NCI-H69 (cell line): ENCODE data around the gene IL31.
"Not testable (repeated sequence)": the region's sequence is repeated elsewhere in the genome, so short reads cannot be mapped to it uniquely, and the experiment has no call there.

ENCODE experiments used
- DNase-seq: peaks from one replicate; lab custom pipeline; 2025; lab: John Stamatoyannopoulos, UW

Gene IL31

GRCh38 chr12:122192441-122192840, 18.4 kb upstream of the IL31 start:
- DNase-seq = no peak

- peak; percentile 73 for DNase-seq
Observed at GRCh38 chr12:122190842-122191668, 17.0 kb upstream of the IL31 start.

- no peak for DNase-seq
Observed at GRCh38 chr12:122189626-122190475, 15.8 kb upstream of the IL31 start.

GRCh38 chr12:122187466-122187865, 13.4 kb upstream of the IL31 start:
- no peak for DNase-seq

- no peak for DNase-seq
Observed at GRCh38 chr12:122185494-122186082, 11.6 kb upstream of the IL31 start.

GRCh38 chr12:122185079-122185478, 11.1 kb upstream of the IL31 start:
- DNase-seq = no peak

- DNase-seq = no peak
Observed at GRCh38 chr12:122184517-122184916, 10.5 kb upstream of the IL31 start.

GRCh38 chr12:122183588-122183940, 9.5 kb upstream of the IL31 start:
- DNase-seq = peak; percentile 37

GRCh38 chr12:122182887-122183587, 9.0 kb upstream of the IL31 start, which contains the start of gene LRRC43:
Gene LRRC43 (plus strand): TSS chr12:122183123. CDS start chr12:122183145, 22 bp downstream.
- DNase-seq = peak; percentile 97

- not testable (repeated sequence) for DNase-seq
Observed at GRCh38 chr12:122176473-122176872, 2.5 kb upstream of the IL31 start.

GRCh38 chr12:122172262-122172939, 1.6 kb downstream of the IL31 start:
- no peak for DNase-seq

GRCh38 chr12:122171399-122171798, 2.6 kb downstream of the IL31 start:
- no peak for DNase-seq

GRCh38 chr12:122168492-122168891, 5.5 kb downstream of the IL31 start:
- no peak for DNase-seq

GRCh38 chr12:122167356-122167925, 6.6 kb downstream of the IL31 start:
- no peak for DNase-seq

GRCh38 chr12:122166422-122167349, 7.3 kb downstream of the IL31 start:
- no peak for DNase-seq

- no peak for DNase-seq
Observed at GRCh38 chr12:122162976-122163375, 11.0 kb downstream of the IL31 start.

GRCh38 chr12:122161682-122162081, 12.3 kb downstream of the IL31 start:
- no peak for DNase-seq

GRCh38 chr12:122160761-122161160, 13.3 kb downstream of the IL31 start:
- no peak for DNase-seq

- DNase-seq = peak; percentile 47
Observed at GRCh38 chr12:122159882-122160281, 14.1 kb downstream of the IL31 start.

GRCh38 chr12:122158700-122159285, 15.2 kb downstream of the IL31 start:
- DNase-seq = no peak
